SK-N-SH (cell line): Measurements from ENCODE around the gene WWTR1. TPM values are rescaled to one million over a fixed set of nuclear protein-coding genes. Genes with fewer than 3 reads are reported as not detected.

Experiments used
- CTCF ChIA-PET: fragments of 300-600, 350-600 bp; formaldehyde crosslinking; extraction: SDS; loops from one replicate; lab custom pipeline; 2021; lab: Yijun Ruan, JAX
- POLR2A ChIA-PET: fragments of 350-600 bp; sonication (Branson Sonifier 250); formaldehyde crosslinking; extraction: SDS; loops from one replicate; lab custom pipeline; 2020; ENCODE audit warnings: antibody characterized with exemption, inconsistent platforms; lab: Yijun Ruan, JAX
- DNase-seq: peaks from one replicate; pipeline ENCODE4 v3.0.0; 2012
- H2AFZ ChIP-seq: fragments of 200-600 bp; sonication (generic); 2 replicates; pipeline ENCODE4 v1.8.1; 2016; ENCODE audit warnings: antibody characterized with exemption, mild to moderate bottlenecking, low read depth
- H3F3A ChIP-seq: fragments of 200-600 bp; sonication (generic); replicated peaks from 2 replicates; pipeline ENCODE3; 2016; ENCODE audit warnings: antibody characterized with exemption, mild to moderate bottlenecking; ENCODE audit not compliant: insufficient read depth
- H3K27ac ChIP-seq, 2 experiments: fragments of 200-500 bp in 1 of 2; fragments of 200-600 bp in 1 of 2; sonication (Bioruptor generic) in 1 of 2; sonication (generic), shearing (Covaris generic) in 1 of 2; 2 replicates each; pipeline versions ENCODE4 v1.5.1 to v1.6.1; 2014 to 2016; ENCODE audit warnings: low read depth in 2 of 2, inconsistent platforms in 1 of 2, low read length in 1 of 2, mild to moderate bottlenecking in 1 of 2, mixed read lengths in 1 of 2
- H3K27me3 ChIP-seq: fragments of 200-600 bp; sonication (generic), shearing (Covaris generic); 2 replicates; pipeline ENCODE4 v1.6.1; 2016; ENCODE audit warnings: mixed run types; ENCODE audit not compliant: insufficient read depth
- H3K36me3 ChIP-seq, 2 experiments: fragments of 200-500 bp in 1 of 2; fragments of 200-600 bp in 1 of 2; sonication (Bioruptor generic) in 1 of 2; sonication (generic) in 1 of 2; replicated peaks in 1 of 2; 2 replicates each; pipeline versions ENCODE3 to v1.5.1; 2014 to 2016; ENCODE audit warnings: low read length in 1 of 2, mild to moderate bottlenecking in 1 of 2; ENCODE audit not compliant: insufficient read depth in 2 of 2, control insufficient read depth in 1 of 2
- H3K4me1 ChIP-seq, 2 experiments: fragments of 200-500 bp in 1 of 2; fragments of 200-600 bp in 1 of 2; sonication (Bioruptor generic) in 1 of 2; sonication (generic), shearing (Covaris generic) in 1 of 2; 2 replicates each; pipeline versions ENCODE4 v1.5.1 to v1.6.1; 2014 to 2016; ENCODE audit warnings: low read depth in 1 of 2, low read length in 1 of 2, mixed run types in 1 of 2; ENCODE audit not compliant: insufficient read depth in 2 of 2, control insufficient read depth in 1 of 2
- H3K4me2 ChIP-seq: fragments of 200-600 bp; sonication (generic), shearing (Covaris generic); 2 replicates; pipeline ENCODE4 v1.6.1; 2017; ENCODE audit warnings: mixed run types
- H3K4me3 ChIP-seq, 2 experiments: fragments of 200-500 bp in 1 of 2; fragments of 200-600 bp in 1 of 2; sonication (Bioruptor generic) in 1 of 2; sonication (generic), shearing (Covaris generic) in 1 of 2; 2 replicates each; pipeline versions ENCODE4 v1.5.1 to v1.8.1; 2014 to 2016; ENCODE audit warnings: low read depth in 2 of 2, inconsistent platforms in 1 of 2, low read length in 1 of 2, mild to moderate bottlenecking in 1 of 2, mixed read lengths in 1 of 2, moderate library complexity in 1 of 2
- H3K79me2 ChIP-seq: fragments of 200-600 bp; sonication (generic); 2 replicates; pipeline ENCODE4 v1.8.1; 2017; ENCODE audit warnings: mild to moderate bottlenecking; ENCODE audit not compliant: insufficient read depth
- H3K9ac ChIP-seq: fragments of 200-600 bp; sonication (generic); 2 replicates; pipeline ENCODE4 v1.6.1; 2017; ENCODE audit warnings: mixed run types
- H3K9me2 ChIP-seq: fragments of 200-600 bp; sonication (generic); 2 replicates; pipeline ENCODE4 v1.6.1; 2017; ENCODE audit warnings: mixed run types
- H3K9me3 ChIP-seq: fragments of 200-600 bp; sonication (generic); 2 replicates; pipeline ENCODE4 v1.6.1; 2017; ENCODE audit warnings: mixed run types, mild to moderate bottlenecking, moderate library complexity
- H4K20me1 ChIP-seq: fragments of 200-600 bp; sonication (generic); 2 replicates; pipeline ENCODE4 v1.6.1; 2017; ENCODE audit warnings: mild to moderate bottlenecking, mixed run types; ENCODE audit not compliant: insufficient read depth
- CHD2 ChIP-seq: fragments of 150-350 bp; IDR thresholded peaks from 2 replicates; pipeline ENCODE4 v1.6.1; 2018; ENCODE audit warnings: low read length; ENCODE audit not compliant: partially characterized antibody
- ELF1 ChIP-seq: IDR thresholded peaks from 2 replicates; pipeline ENCODE4 v1.4.0; 2012
- EP300 ChIP-seq, 2 experiments: IDR thresholded peaks; 2 replicates each; pipeline versions ENCODE4 v1.4.0 to v1.6.1; 2012; ENCODE audit warnings: borderline replicate concordance in 1 of 2, low read depth in 1 of 2, low read length in 1 of 2
- FOSL2 ChIP-seq: IDR thresholded peaks from 2 replicates; pipeline ENCODE4 v1.4.0; 2012; ENCODE audit warnings: low read depth, mild to moderate bottlenecking, moderate library complexity, borderline replicate concordance
- FOXM1 ChIP-seq: IDR thresholded peaks from 2 replicates; pipeline ENCODE4 v1.4.0; 2012; ENCODE audit warnings: low read depth, mild to moderate bottlenecking
- JUND ChIP-seq: IDR thresholded peaks from 2 replicates; pipeline ENCODE4 v1.4.0; 2012
- MEF2A ChIP-seq: IDR thresholded peaks from 2 replicates; pipeline ENCODE4 v1.4.0; 2012; ENCODE audit warnings: low read depth, borderline replicate concordance
- NFIC ChIP-seq: IDR thresholded peaks from 2 replicates; pipeline ENCODE4 v1.4.0; 2012; ENCODE audit warnings: borderline replicate concordance
- RCOR1 ChIP-seq: fragments of 150-350 bp; IDR thresholded peaks from 2 replicates; pipeline ENCODE4 v1.6.1; 2017; ENCODE audit warnings: antibody characterized with exemption, low read length
- RXRA ChIP-seq: IDR thresholded peaks from 2 replicates; pipeline ENCODE4 v1.4.0; 2012; ENCODE audit warnings: low read depth, mild to moderate bottlenecking, borderline replicate concordance
- SMC3 ChIP-seq: IDR thresholded peaks from 2 replicates; pipeline ENCODE4 v1.6.1; 2012; ENCODE audit warnings: low read depth, low read length, improper control_type of control experiment
- TAF1 ChIP-seq: IDR thresholded peaks from 2 replicates; pipeline ENCODE4 v1.6.1; 2012; ENCODE audit warnings: low read depth, mild to moderate bottlenecking, low read length, moderate library complexity, borderline replicate concordance
- TCF12 ChIP-seq: IDR thresholded peaks from 2 replicates; pipeline ENCODE4 v1.4.0; 2012
- TEAD4 ChIP-seq: IDR thresholded peaks from 2 replicates; pipeline ENCODE4 v1.4.0; 2012; ENCODE audit warnings: mild to moderate bottlenecking, borderline replicate concordance; ENCODE audit not compliant: insufficient read depth
- WGBS: methylation state at CpG from one replicate; pipeline ENCODE4 v1.1.6; 2017; ENCODE audit warnings: low lambda C conversion rate; 5-methylcytosine and 5-hydroxymethylcytosine counted together
- polyA plus RNA-seq, 3 experiments: library from polyadenylated mRNA; depleted of rRNA; stranded (reverse); fragments of >200 nt; gene quantifications; 2 replicates each; pipeline ENCODE4 v1.2.3, GENCODE V29; 2012
- TF ChIP-seq, protein P1 (sequence below): fragments of 200-600 bp; sonication (generic); IDR thresholded peaks from 2 replicates; pipeline ENCODE4 v1.6.1; 2017; ENCODE audit warnings: antibody characterized with exemption, mild to moderate bottlenecking, moderate library complexity
- TF ChIP-seq, protein P2 (sequence below): IDR thresholded peaks from 2 replicates; pipeline ENCODE4; 2012
- TF ChIP-seq, protein P3 (sequence below): IDR thresholded peaks from 2 replicates; pipeline ENCODE4 v1.4.0; 2012; ENCODE audit warnings: low read depth
- TF ChIP-seq, protein P4 (sequence below): IDR thresholded peaks from 2 replicates; pipeline ENCODE4 v1.4.0; 2012; ENCODE audit warnings: low read depth, borderline replicate concordance

Gene WWTR1
- polyA plus RNA-seq, 1 of the 3 experiments (the other 2 are of a cell fraction), result 60.6 TPM

DNA sequence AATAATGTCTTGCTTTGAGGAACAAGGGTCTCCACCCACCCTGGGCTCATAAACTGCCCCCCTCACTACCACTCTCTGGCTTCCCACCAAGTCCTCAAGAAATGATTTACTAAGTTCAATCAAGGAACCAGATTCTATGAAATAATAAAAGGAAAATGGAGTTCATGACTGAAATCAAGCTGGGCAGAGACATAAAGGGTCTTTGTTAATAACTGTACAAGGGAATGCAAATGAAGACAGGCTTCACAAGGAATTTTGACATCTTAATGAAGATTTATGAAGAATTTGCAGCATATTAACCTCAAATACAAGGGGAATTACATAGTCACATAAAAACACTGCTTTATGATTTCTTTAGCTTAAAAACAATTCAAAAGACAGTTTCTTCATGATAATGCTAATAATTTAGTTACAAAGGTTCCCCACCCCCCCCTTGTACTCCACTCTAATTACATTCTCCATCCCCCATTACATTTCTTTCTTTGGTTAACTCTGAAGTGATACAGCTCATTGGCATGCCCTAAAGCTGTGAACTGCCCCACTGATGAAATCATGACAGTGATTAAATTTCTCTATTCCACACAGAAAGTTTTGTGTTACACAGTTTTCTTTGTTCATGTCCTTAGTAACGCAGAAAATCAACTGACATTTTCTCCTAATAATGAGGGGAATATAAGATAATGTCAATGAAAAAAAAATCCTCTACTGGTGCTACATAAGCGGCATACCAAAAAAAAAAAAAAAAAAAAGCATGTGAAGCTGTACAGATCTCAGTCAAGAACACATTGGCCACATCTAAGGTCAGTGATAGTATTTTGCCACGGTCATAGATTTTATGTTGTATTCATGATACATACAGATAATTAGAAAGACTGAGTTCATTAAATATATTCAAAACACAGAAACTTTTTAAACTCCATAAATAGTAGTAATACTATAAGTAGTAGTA lies 54.4 kb downstream of the WWTR1 start:
- Histone ChIP-seq H2AFZ (no peak overlapping the region), H3K9me3 (no peaks in the 10 kb centered on the region), H3K9ac (peak overlapping the region; percentile 55; the same call in 1 of the 2 replicates), H3K4me1 (peaks cover 8 to 62% of the 10 kb centered on the region in 2 experiments; a peak in 3 of 4 replicates), H3K27ac (peak overlapping the region; percentile 45 to 89), H3K27me3 (no peaks in the 10 kb centered on the region), H4K20me1 (no peaks in the 10 kb centered on the region), H3K4me3 (no peak overlapping the region), H3K79me2 (peaks cover 89% of the 10 kb centered on the region), H3K9me2 (no peaks in the 10 kb centered on the region), H3F3A (peaks cover 30% of the 10 kb centered on the region), H3K36me3 (peaks cover 0 to 5% of the 10 kb centered on the region in 2 experiments), H3K4me2 (peak overlapping the region; percentile 30)
- ChIA-PET CTCF (interaction anchor here (1.5 kb wide), 1 partner anchor 114 kb away, joined by 5 read pairs; no protein-coding TSS in a partner anchor), POLR2A (no interaction called here)
- TF ChIP-seq FOSL2 (peak; percentile 71; the same call in 1 of the 2 replicates), MEF2A (0 out of 2 replicates have a peak, but pooled peaks have one; percentile 21), RCOR1 (no peak), TEAD4 (peak; percentile 52; the same call in 1 of the 2 replicates), CHD2 (peak; percentile 31), NFIC (peak; percentile 18; the same call in 1 of the 2 replicates), TCF12 (peak; percentile 62; the same call in 1 of the 2 replicates), FOXM1 (no peak), ELF1 (no peak), JUND (peak; percentile 67), RXRA (0 out of 2 replicates have a peak, but pooled peaks have one; percentile 8), EP300 (IDR thresholded peaks at IDR 0.05; ENCODE audit: borderline replicate concordance in 1 of 2, low read depth in 1 of 2, low read length in 1 of 2) (peak; percentile 27 to 66; a peak in 2 of 4 replicates), TAF1 (no peak), SMC3 (no peak)
- TF ChIP-seq, protein P1, sequence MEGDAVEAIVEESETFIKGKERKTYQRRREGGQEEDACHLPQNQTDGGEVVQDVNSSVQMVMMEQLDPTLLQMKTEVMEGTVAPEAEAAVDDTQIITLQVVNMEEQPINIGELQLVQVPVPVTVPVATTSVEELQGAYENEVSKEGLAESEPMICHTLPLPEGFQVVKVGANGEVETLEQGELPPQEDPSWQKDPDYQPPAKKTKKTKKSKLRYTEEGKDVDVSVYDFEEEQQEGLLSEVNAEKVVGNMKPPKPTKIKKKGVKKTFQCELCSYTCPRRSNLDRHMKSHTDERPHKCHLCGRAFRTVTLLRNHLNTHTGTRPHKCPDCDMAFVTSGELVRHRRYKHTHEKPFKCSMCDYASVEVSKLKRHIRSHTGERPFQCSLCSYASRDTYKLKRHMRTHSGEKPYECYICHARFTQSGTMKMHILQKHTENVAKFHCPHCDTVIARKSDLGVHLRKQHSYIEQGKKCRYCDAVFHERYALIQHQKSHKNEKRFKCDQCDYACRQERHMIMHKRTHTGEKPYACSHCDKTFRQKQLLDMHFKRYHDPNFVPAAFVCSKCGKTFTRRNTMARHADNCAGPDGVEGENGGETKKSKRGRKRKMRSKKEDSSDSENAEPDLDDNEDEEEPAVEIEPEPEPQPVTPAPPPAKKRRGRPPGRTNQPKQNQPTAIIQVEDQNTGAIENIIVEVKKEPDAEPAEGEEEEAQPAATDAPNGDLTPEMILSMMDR, result no peak
- TF ChIP-seq, protein P2, sequence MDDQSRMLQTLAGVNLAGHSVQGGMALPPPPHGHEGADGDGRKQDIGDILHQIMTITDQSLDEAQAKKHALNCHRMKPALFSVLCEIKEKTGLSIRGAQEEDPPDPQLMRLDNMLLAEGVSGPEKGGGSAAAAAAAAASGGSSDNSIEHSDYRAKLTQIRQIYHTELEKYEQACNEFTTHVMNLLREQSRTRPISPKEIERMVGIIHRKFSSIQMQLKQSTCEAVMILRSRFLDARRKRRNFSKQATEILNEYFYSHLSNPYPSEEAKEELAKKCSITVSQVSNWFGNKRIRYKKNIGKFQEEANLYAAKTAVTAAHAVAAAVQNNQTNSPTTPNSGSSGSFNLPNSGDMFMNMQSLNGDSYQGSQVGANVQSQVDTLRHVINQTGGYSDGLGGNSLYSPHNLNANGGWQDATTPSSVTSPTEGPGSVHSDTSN, result peak; percentile 59
- TF ChIP-seq, protein P3, sequence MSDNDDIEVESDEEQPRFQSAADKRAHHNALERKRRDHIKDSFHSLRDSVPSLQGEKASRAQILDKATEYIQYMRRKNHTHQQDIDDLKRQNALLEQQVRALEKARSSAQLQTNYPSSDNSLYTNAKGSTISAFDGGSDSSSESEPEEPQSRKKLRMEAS, result no peak
- TF ChIP-seq, protein P4, sequence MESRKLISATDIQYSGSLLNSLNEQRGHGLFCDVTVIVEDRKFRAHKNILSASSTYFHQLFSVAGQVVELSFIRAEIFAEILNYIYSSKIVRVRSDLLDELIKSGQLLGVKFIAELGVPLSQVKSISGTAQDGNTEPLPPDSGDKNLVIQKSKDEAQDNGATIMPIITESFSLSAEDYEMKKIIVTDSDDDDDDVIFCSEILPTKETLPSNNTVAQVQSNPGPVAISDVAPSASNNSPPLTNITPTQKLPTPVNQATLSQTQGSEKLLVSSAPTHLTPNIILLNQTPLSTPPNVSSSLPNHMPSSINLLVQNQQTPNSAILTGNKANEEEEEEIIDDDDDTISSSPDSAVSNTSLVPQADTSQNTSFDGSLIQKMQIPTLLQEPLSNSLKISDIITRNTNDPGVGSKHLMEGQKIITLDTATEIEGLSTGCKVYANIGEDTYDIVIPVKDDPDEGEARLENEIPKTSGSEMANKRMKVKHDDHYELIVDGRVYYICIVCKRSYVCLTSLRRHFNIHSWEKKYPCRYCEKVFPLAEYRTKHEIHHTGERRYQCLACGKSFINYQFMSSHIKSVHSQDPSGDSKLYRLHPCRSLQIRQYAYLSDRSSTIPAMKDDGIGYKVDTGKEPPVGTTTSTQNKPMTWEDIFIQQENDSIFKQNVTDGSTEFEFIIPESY, result no peak
- no peak for DNase-seq
- 17% methylated on average over 3 of the region's 3 CpGs for WGBS
